Prostate gland (tissue), 2 donors: ENCODE data around the gene PDZD4.

Experiments
- CTCF ChIP-seq, 4 experiments: fragments of 200-600 bp in 2 of 4; fragments of 450-650 bp in 2 of 4; sonication (generic) in 2 of 4; IDR thresholded peaks; 1 replicate in 3 of 4; 2 replicates in 1 of 4; pipeline ENCODE4 v1.5.1; 2016 to 2019; ENCODE audit warnings: antibody characterized with exemption in 4 of 4, mild to moderate bottlenecking in 2 of 4, moderate library complexity in 2 of 4
- POLR2AphosphoS5 ChIP-seq: sonication (generic); formaldehyde crosslinking; IDR thresholded peaks from one replicate; pipeline ENCODE4 v1.6.1; 2017; ENCODE audit warnings: antibody characterized with exemption

- TF ChIP-seq CTCF (IDR thresholded peaks at IDR 0.05) (no peak), POLR2AphosphoS5 (no peak)
These were observed 54.2 kb downstream of the PDZD4 start for GRCh38 chrX:153776120-153776599.
